ENCODE data around the gene B3GALNT2. TPM values are rescaled to one million over a fixed set of nuclear protein-coding genes. Genes with fewer than 3 reads are reported as not detected.

B3GALNT2 gene
- total RNA-seq, 1 donor from 2014 or later = 42.7 TPM

GRCh38 chr1:235507623-235508022 lies 3.4 kb upstream of the B3GALNT2 start:
- peaks cover 2% of the 10 kb centered on the region for H3K36me3 Mint-ChIP-seq
- H3K4me3 Mint-ChIP-seq = no peak overlapping the region

GRCh38 chr1:235504494-235505222 lies 406 bp upstream of the B3GALNT2 start:
- Mint-ChIP-seq H3K9me3 (no peaks in the 10 kb centered on the region), H3K27ac (peak overlapping the region; percentile 96), H3K27me3 (ENCODE audit: insufficient read depth, low read depth) (peaks cover 4% of the 10 kb centered on the region), H3K4me1 (peaks cover 6% of the 10 kb centered on the region), H3K4me3 (peak overlapping the region; percentile 97), H3K36me3 (peaks cover 2% of the 10 kb centered on the region)
- no peak for TF ChIP-seq EZH2 (IDR thresholded peaks at IDR 0.05)
- TF ChIP-seq, protein P1, sequence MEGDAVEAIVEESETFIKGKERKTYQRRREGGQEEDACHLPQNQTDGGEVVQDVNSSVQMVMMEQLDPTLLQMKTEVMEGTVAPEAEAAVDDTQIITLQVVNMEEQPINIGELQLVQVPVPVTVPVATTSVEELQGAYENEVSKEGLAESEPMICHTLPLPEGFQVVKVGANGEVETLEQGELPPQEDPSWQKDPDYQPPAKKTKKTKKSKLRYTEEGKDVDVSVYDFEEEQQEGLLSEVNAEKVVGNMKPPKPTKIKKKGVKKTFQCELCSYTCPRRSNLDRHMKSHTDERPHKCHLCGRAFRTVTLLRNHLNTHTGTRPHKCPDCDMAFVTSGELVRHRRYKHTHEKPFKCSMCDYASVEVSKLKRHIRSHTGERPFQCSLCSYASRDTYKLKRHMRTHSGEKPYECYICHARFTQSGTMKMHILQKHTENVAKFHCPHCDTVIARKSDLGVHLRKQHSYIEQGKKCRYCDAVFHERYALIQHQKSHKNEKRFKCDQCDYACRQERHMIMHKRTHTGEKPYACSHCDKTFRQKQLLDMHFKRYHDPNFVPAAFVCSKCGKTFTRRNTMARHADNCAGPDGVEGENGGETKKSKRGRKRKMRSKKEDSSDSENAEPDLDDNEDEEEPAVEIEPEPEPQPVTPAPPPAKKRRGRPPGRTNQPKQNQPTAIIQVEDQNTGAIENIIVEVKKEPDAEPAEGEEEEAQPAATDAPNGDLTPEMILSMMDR (IDR thresholded peaks at IDR 0.05) = peak; percentile 79
- Histone ChIP-seq H3F3A (ENCODE audit: low read depth) (peaks cover 36% of the 10 kb centered on the region), H3K79me2 (ENCODE audit: low read depth) (peaks cover 41% of the 10 kb centered on the region), H3K4me1 (peaks cover 6% of the 10 kb centered on the region), H2AFZ (replicated peaks) (peak overlapping the region; percentile 83), H3K9ac (peak overlapping the region; percentile 72), H3K9me3 (ENCODE audit: low read depth) (no peaks in the 10 kb centered on the region), H3K36me3 (no peaks in the 10 kb centered on the region), H3K4me2 (peak overlapping the region; percentile 77), H3K27ac (peak overlapping the region; percentile 84), H3K4me3 (peak overlapping the region; percentile 90), H4K20me1 (ENCODE audit: low read depth) (peaks cover 27% of the 10 kb centered on the region), H3K27me3 (no peaks in the 10 kb centered on the region)
- peak; percentile 100 for DNase-seq (ENCODE audit: low spot score)

More at GRCh38 chr1:235507623-235508022, 3.4 kb upstream of the B3GALNT2 start:
- H3K4me2 ChIP-seq = no peak overlapping the region
- Mint-ChIP-seq H3K4me1 (peaks cover 2% of the 10 kb centered on the region), H3K27ac (no peak overlapping the region), H3K27me3 (ENCODE audit: insufficient read depth, low read depth) (peaks cover 4% of the 10 kb centered on the region), H3K9me3 (no peaks in the 10 kb centered on the region)
- no peak for TF ChIP-seq EZH2 (IDR thresholded peaks at IDR 0.05)
- TF ChIP-seq, protein P1 (IDR thresholded peaks at IDR 0.05) = no peak
- no peak for TF ChIP-seq EZH2phosphoT487 (IDR thresholded peaks at IDR 0.05)
- no peak overlapping the region for H3K9ac ChIP-seq
- peaks cover 3% of the 10 kb centered on the region for H4K20me1 ChIP-seq (ENCODE audit: low read depth)
- peaks cover 11% of the 10 kb centered on the region for H3K79me2 ChIP-seq (ENCODE audit: low read depth)
- no peaks in the 10 kb centered on the region for H3K27me3 ChIP-seq
- no peak overlapping the region for H2AFZ ChIP-seq (replicated peaks)
- no peaks in the 10 kb centered on the region for H3K36me3 ChIP-seq
- H3F3A ChIP-seq (ENCODE audit: low read depth) = peaks cover 33% of the 10 kb centered on the region
- no peak for DNase-seq (ENCODE audit: low spot score)
- H3K27ac ChIP-seq = no peak overlapping the region
- no peaks in the 10 kb centered on the region for H3K9me3 ChIP-seq (ENCODE audit: low read depth)
- peaks cover 3% of the 10 kb centered on the region for H3K4me1 ChIP-seq
- no peak overlapping the region for H3K4me3 ChIP-seq

DNA sequence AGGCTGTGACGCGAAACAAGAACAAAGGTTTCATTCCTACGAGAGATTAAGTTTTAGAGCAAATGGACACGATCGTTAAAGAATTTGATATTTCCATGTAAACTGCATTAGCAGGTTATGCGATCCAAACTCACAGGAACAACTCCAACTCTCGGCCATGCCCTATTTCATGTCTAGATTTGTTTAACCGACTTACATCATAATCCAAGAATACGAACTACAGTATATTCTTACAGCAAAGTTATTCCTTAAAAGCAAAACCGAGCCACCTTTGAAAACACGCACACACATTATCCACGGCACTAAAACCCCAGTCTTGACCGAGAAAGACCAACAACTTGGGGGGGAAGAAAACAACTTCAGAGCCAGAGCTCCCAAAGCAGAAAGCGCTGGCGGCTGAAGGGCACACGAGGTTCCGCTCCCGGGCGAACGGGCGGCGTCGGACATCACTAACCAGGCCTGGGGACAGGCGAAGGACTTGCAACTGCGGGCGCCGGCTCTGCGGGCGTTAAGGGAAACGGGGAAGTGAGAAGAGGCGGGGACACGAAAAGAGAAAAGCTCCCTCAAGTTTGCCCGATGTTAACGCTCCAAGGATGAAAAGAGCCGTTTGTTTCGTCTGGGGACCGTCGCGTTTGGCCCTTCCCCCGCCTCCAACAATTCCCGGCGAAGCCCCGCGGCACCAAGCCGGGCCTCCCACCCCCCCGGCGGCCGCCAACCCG lies 690 bp downstream of the B3GALNT2 start:
- Histone ChIP-seq H3K79me2 (ENCODE audit: low read depth) (peaks cover 52% of the 10 kb centered on the region), H3K4me1 (peaks cover 6% of the 10 kb centered on the region), H4K20me1 (ENCODE audit: low read depth) (peaks cover 27% of the 10 kb centered on the region), H3K36me3 (no peaks in the 10 kb centered on the region), H3K4me3 (peak overlapping the region; percentile 90), H3K9ac (peak overlapping the region; percentile 33), H3F3A (ENCODE audit: low read depth) (peaks cover 36% of the 10 kb centered on the region), H3K4me2 (peak overlapping the region; percentile 94), H3K9me3 (ENCODE audit: low read depth) (no peaks in the 10 kb centered on the region), H3K27me3 (no peaks in the 10 kb centered on the region), H2AFZ (replicated peaks) (peak overlapping the region; percentile 66), H3K27ac (peak overlapping the region; percentile 79)
- DNase-seq (ENCODE audit: low spot score) = peak; percentile 86
- Mint-ChIP-seq H3K4me3 (peak overlapping the region; percentile 95), H3K9me3 (no peaks in the 10 kb centered on the region), H3K27ac (peak overlapping the region; percentile 85), H3K4me1 (peaks cover 6% of the 10 kb centered on the region), H3K27me3 (ENCODE audit: insufficient read depth, low read depth) (peaks cover 4% of the 10 kb centered on the region), H3K36me3 (peaks cover 5% of the 10 kb centered on the region)
- TF ChIP-seq EZH2 (IDR thresholded peaks at IDR 0.05) (peak; percentile 29), EZH2phosphoT487 (IDR thresholded peaks at IDR 0.05) (peak; percentile 35)
- TF ChIP-seq, protein P1 (IDR thresholded peaks at IDR 0.05) = no peak
